GM23338 (cell line): ENCODE measurements around the gene ZNF366. TPM values are rescaled to one million over a fixed set of nuclear protein-coding genes. Genes with fewer than 3 reads are reported as not detected.

Source experiments
- ATAC-seq: fragments of 200-7000 bp; cut with Tn5 transposase; 3 replicates; pipeline ENCODE4 v1.9.1; 2020
- DNase-seq: peaks from one replicate; pipeline ENCODE4 v3.0.0-alpha.2; 2015; ENCODE audit warnings: low spot score
- H2AFZ ChIP-seq: fragments of 200-600 bp; sonication (generic); 2 replicates; pipeline ENCODE4 v1.8.0; 2016; ENCODE audit warnings: antibody characterized with exemption, mild to moderate bottlenecking, moderate library complexity
- H3F3A ChIP-seq: fragments of 200-600 bp; sonication (generic); replicated peaks from 2 replicates; pipeline ENCODE4 v1.8.0; 2017; ENCODE audit warnings: antibody characterized with exemption, mixed run types, low read depth
- H3K27ac ChIP-seq: fragments of 200-600 bp; sonication (generic); 2 replicates; pipeline ENCODE4 v1.6.1; 2016; ENCODE audit warnings: low read depth
- H3K27me3 ChIP-seq: fragments of 200-600 bp; sonication (generic); 2 replicates; pipeline ENCODE4 v1.8.0; 2016; ENCODE audit warnings: mild to moderate bottlenecking, mixed run types, moderate library complexity; ENCODE audit not compliant: insufficient read depth
- H3K36me3 ChIP-seq: fragments of 200-600 bp; sonication (generic); 2 replicates; pipeline ENCODE4 v1.8.0; 2016; ENCODE audit warnings: mild to moderate bottlenecking; ENCODE audit not compliant: insufficient read depth
- H3K4me1 ChIP-seq: fragments of 200-600 bp; sonication (generic); 2 replicates; pipeline ENCODE4 v1.8.0; 2016; ENCODE audit warnings: mild to moderate bottlenecking, moderate library complexity; ENCODE audit not compliant: insufficient read depth
- H3K4me2 ChIP-seq: fragments of 200-600 bp; sonication (generic); 2 replicates; pipeline ENCODE4 v1.7.1; 2017; ENCODE audit warnings: mixed run types
- H3K4me3 ChIP-seq: fragments of 200-600 bp; sonication (generic); 2 replicates; pipeline ENCODE4 v1.6.1; 2016; ENCODE audit warnings: mixed run types
- H3K79me2 ChIP-seq: fragments of 200-600 bp; sonication (generic); replicated peaks from 2 replicates; pipeline ENCODE4 v1.8.0; 2017; ENCODE audit warnings: mild to moderate bottlenecking; ENCODE audit not compliant: insufficient read depth
- H3K9me2 ChIP-seq: fragments of 200-600 bp; sonication (generic); 2 replicates; pipeline ENCODE4 v1.8.0; 2017; ENCODE audit not compliant: insufficient read depth
- H4K20me1 ChIP-seq: fragments of 200-600 bp; sonication (generic); replicated peaks from 2 replicates; pipeline ENCODE4 v1.8.0; 2017; ENCODE audit warnings: mild to moderate bottlenecking; ENCODE audit not compliant: insufficient read depth
- H3K27ac Mint-ChIP-seq: 2 replicates; pipeline ENCODE4 v1.8.0; 2020; ENCODE audit warnings: inconsistent platforms, mild to moderate bottlenecking, moderate library complexity, mixed read lengths
- H3K27me3 Mint-ChIP-seq: 3 replicates; pipeline ENCODE4 v1.8.0; 2022; ENCODE audit warnings: low read depth, mild to moderate bottlenecking, moderate library complexity, mixed read lengths, inconsistent platforms; ENCODE audit not compliant: insufficient read depth, poor library complexity
- H3K36me3 Mint-ChIP-seq: 3 replicates; pipeline ENCODE4 v1.8.0; 2021; ENCODE audit warnings: low read depth, mild to moderate bottlenecking, inconsistent platforms, moderate library complexity, mixed read lengths
- H3K4me1 Mint-ChIP-seq: 3 replicates; pipeline ENCODE4 v1.8.0; 2020; ENCODE audit warnings: mild to moderate bottlenecking, inconsistent platforms, mixed read lengths
- H3K4me3 Mint-ChIP-seq: 3 replicates; pipeline ENCODE4 v1.8.0; 2021; ENCODE audit warnings: moderate library complexity, mild to moderate bottlenecking, inconsistent platforms, mixed read lengths
- H3K9me3 Mint-ChIP-seq: 3 replicates; pipeline ENCODE4 v1.8.0; 2020; ENCODE audit warnings: moderate library complexity, mild to moderate bottlenecking, inconsistent platforms, mixed read lengths
- CREB1 ChIP-seq: fragments of 250-450 bp; sonication (Bioruptor Pico); IDR thresholded peaks from 2 replicates; pipeline ENCODE4 v1.5.0; 2020; ENCODE audit warnings: low read depth, mild to moderate bottlenecking, moderate library complexity
- CTCF ChIP-seq, 2 experiments: fragments of 200-600 bp in 1 of 2; sonication (generic) in 1 of 2; conservative IDR thresholded peaks; 2 replicates each; pipeline versions ENCODE4 v1.5.1 to v1.6.1; 2016 to 2017; ENCODE audit warnings: antibody characterized with exemption in 2 of 2, low read depth in 2 of 2, mild to moderate bottlenecking in 2 of 2, moderate library complexity in 1 of 2
- NANOG ChIP-seq: IDR thresholded peaks from 2 replicates; pipeline ENCODE4 v1.6.1; 2016; ENCODE audit warnings: antibody characterized with exemption, borderline replicate concordance
- POLR2AphosphoS5 ChIP-seq: IDR thresholded peaks from 2 replicates; pipeline ENCODE4 v1.6.1; 2016; ENCODE audit warnings: antibody characterized with exemption, low read depth
- REST ChIP-seq: IDR thresholded peaks from one replicate; pipeline ENCODE4 v1.6.1; 2018; ENCODE audit warnings: antibody characterized with exemption; ENCODE audit not compliant: unreplicated experiment
- STAT1 ChIP-seq: IDR thresholded peaks from one replicate; pipeline ENCODE4 v1.6.1; 2016; ENCODE audit warnings: antibody characterized with exemption; ENCODE audit not compliant: unreplicated experiment
- polyA plus RNA-seq: library from polyadenylated mRNA; unstranded; fragments of >200 nt; fragmentation: Nextera tagmentation; extraction: Ambion mirVana; gene quantifications from 2 replicates; pipeline ENCODE4 v1.2.1, GENCODE V29; 2016
- total RNA-seq: library from RNA; depleted of rRNA; stranded (reverse); fragments of >200 nt; shearing (Covaris generic); gene quantifications from 2 replicates; pipeline ENCODE4 v1.2.3, GENCODE V29; 2014

ZNF366 gene
- total and polyA plus RNA-seq, 2 experiments from 2014 or later, result not detected

DNA sequence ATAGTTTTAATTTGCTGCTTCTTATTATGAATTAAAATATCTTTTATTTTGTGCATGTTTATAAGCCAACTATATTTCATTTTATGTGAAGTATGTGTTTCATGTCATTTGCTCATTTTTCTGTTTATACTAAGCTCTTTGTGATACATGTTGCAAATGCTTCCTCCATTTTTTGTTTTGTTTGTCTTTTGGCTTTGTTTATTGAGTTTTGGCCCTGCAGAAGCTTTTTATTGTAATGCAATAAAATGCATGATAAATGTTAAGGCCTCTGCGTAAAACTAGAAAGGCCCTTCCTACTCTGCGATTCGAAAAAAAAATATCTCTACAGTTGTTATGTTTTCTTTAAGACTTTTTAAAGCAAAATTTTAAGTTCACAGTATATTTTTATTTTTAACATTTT lies 9.4 kb downstream of the ZNF366 start:
- no peaks in the 10 kb centered on the region for H3K27me3 Mint-ChIP-seq
- no peaks in the 10 kb centered on the region for H3K9me2 ChIP-seq
- H3K27ac ChIP-seq, result no peak overlapping the region
- H3K36me3 Mint-ChIP-seq, result no peaks in the 10 kb centered on the region
- H3K4me3 Mint-ChIP-seq, result no peak overlapping the region
- H3K9me3 Mint-ChIP-seq, result no peaks in the 10 kb centered on the region
- TF ChIP-seq CREB1 (no peak), POLR2AphosphoS5 (no peak), STAT1 (no peak)
- no peaks in the 10 kb centered on the region for H3K79me2 ChIP-seq
- H3K36me3 ChIP-seq, result no peaks in the 10 kb centered on the region
- H4K20me1 ChIP-seq, result no peaks in the 10 kb centered on the region
- peaks cover 17% of the 10 kb centered on the region; the same call in 1 of the 2 replicates for H3K4me1 ChIP-seq
- H2AFZ ChIP-seq, result no peak overlapping the region
- H3K4me3 ChIP-seq, result no peak overlapping the region
- peaks cover 37% of the 10 kb centered on the region for H3K4me1 Mint-ChIP-seq
- no peaks in the 10 kb centered on the region for H3F3A ChIP-seq
- no peak for DNase-seq
- H3K27ac Mint-ChIP-seq, result no peak overlapping the region
- H3K27me3 ChIP-seq, result no peaks in the 10 kb centered on the region
- no peak for ATAC-seq
- peak overlapping the region; percentile 46; the same call in 1 of the 2 replicates for H3K4me2 ChIP-seq

GRCh38 chr5:72495410-72495809 lies 11.8 kb downstream of the ZNF366 start:
- no peaks in the 10 kb centered on the region for H3K36me3 Mint-ChIP-seq
- Histone ChIP-seq H3K4me3 (no peak overlapping the region), H3K27me3 (no peaks in the 10 kb centered on the region), H3K27ac (no peak overlapping the region), H3K9me2 (0 out of 2 replicates have a peak, but pooled peaks cover under 1% of the 10 kb centered on the region), H3K4me2 (no peak overlapping the region), H3K79me2 (no peaks in the 10 kb centered on the region), H3K36me3 (no peaks in the 10 kb centered on the region), H2AFZ (no peak overlapping the region), H3K4me1 (peaks cover 17% of the 10 kb centered on the region; the same call in 1 of the 2 replicates), H4K20me1 (no peaks in the 10 kb centered on the region), H3F3A (no peaks in the 10 kb centered on the region)
- no peak overlapping the region for H3K27ac Mint-ChIP-seq
- DNase-seq (no peak), ATAC-seq (no peak)
- peaks cover 27% of the 10 kb centered on the region for H3K4me1 Mint-ChIP-seq
- TF ChIP-seq NANOG (no peak), CTCF (conservative IDR thresholded peaks at IDR 0.05; ENCODE audit: low read depth in 2 of 2) (no peak), REST (no peak)
- no peaks in the 10 kb centered on the region for H3K27me3 Mint-ChIP-seq
- no peak overlapping the region for H3K4me3 Mint-ChIP-seq
- H3K9me3 Mint-ChIP-seq, result no peaks in the 10 kb centered on the region
